GM21737 (cell line): ENCODE data around the gene NOTCH2NLA.
"Not testable (repeated sequence)": the region's sequence is repeated elsewhere in the genome, so short reads cannot be mapped to it uniquely, and the experiment has no call there.

ENCODE experiments used
- ATAC-seq: cut with Tn5 transposase; IDR thresholded peaks from one replicate; pipeline ENCODE4 v1.9.1; 2021; ENCODE audit warnings: mild to moderate bottlenecking, moderate library complexity; ENCODE audit not compliant: unreplicated experiment

NOTCH2NLA gene

GRCh38 chr1:146228710-146229477 lies at the start of gene NOTCH2NLA:
Gene NOTCH2NLA (minus strand): TSS chr1:146229021. CDS start chr1:146189337, 39,684 bp downstream.
- not testable (repeated sequence) for ATAC-seq

GRCh38 chr1:146278346-146278745 lies 49.5 kb upstream of the NOTCH2NLA start:
- peak; percentile 64 for ATAC-seq

- ATAC-seq = not testable (repeated sequence)
Measured at GRCh38 chr1:146277087-146277486, 48.3 kb upstream of the NOTCH2NLA start.

DNA sequence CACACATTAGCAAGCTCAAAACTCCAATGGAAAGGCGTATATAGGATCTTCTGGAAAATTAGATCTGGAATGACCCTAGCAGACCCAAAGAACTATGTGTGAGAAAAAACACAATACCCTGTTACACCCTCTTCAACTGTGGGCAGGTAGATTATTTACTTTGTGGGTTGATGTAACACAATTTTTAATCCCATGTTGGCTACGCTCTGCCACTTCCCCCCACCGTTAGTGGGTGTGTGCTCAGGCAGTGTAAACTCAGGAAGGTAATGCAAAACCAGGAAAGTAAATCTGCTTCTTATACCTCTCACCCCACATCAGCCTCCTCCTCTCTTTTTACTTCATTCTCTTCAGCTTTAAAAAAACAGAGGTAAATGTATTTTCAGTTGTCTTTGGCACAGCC lies 45.3 kb upstream of the NOTCH2NLA start:
- ATAC-seq = not testable (repeated sequence)

GRCh38 chr1:146273194-146273593 lies 44.4 kb upstream of the NOTCH2NLA start:
- ATAC-seq = not testable (repeated sequence)

DNA sequence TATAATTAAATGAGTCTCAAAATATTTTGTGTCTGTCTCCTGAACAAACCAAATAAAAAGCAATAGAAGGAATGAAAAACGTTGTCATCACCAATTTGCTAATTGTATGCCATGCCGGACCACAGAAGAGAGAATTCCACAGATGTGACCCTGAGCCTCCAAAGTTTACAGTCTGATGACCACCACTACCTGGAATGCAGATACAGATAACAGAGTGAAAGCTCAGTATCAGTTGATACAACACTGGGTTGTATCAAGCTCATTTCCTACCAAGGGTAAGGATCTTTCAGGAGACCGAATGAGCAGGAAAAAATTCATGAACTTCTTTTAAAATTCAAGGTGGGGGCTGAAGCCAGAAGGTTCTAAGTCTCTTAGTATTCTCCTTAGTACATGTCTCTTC lies 43.9 kb upstream of the NOTCH2NLA start:
- ATAC-seq = not testable (repeated sequence)

GRCh38 chr1:146271977-146272376 lies 43.2 kb upstream of the NOTCH2NLA start:
- not testable (repeated sequence) for ATAC-seq

- ATAC-seq = not testable (repeated sequence)
Measured at GRCh38 chr1:146270129-146270528, 41.3 kb upstream of the NOTCH2NLA start.

- not testable (repeated sequence) for ATAC-seq
Measured at GRCh38 chr1:146266179-146266748, 37.4 kb upstream of the NOTCH2NLA start.

DNA sequence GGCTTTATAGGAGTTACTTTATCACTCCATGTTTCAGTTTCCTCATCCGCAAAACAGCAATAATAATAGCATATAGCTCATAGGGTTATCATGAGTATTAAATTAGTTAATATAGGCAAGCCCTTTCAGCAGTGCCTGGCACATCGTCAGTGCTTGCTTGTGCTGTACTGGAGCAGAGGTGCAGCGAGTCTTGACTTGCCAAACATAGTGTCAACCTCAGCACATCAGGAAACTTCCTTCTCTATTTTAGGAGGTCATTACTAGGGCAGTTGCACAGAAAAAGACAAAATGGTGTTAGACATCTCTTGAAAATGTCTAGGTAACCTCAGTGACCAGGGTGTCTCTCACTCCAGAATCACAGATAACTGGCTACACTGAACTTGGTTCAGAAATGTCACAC lies 35.9 kb upstream of the NOTCH2NLA start:
- not testable (repeated sequence) for ATAC-seq

DNA sequence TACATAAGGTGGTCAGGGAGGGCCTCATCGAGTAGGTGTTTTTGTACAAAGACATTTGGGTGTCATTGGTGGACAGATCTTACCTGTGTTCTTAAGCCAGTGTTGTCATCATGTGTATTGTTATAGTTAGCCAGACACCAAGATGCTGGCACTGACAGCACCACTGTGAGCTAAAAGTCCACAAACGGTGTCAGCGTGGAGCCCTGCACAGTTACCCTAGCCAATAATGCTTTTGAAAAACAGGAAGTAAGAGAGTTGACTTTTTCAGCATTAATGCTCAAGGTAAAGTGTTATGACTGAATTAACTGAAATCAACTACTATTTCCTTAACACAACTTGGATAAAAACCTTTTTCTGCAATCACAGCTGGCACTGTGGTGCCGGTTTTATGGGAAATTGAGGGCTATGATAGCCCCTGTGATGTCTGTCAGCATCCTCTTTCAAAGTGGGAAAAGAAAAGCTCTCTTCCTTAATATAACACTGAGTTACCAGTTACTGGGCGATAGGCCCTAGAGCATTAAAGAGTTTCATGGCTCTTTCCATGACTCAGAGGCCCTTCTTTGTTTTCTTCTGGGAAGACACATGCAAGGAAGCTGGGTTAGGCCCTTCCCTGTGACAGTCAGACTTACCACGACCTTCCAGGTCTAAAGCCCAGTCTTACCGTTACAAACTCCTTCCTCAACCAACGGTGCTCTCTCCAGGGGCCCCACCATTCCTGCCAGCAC lies 31.3 kb upstream of the NOTCH2NLA start:
- ATAC-seq = not testable (repeated sequence)

DNA sequence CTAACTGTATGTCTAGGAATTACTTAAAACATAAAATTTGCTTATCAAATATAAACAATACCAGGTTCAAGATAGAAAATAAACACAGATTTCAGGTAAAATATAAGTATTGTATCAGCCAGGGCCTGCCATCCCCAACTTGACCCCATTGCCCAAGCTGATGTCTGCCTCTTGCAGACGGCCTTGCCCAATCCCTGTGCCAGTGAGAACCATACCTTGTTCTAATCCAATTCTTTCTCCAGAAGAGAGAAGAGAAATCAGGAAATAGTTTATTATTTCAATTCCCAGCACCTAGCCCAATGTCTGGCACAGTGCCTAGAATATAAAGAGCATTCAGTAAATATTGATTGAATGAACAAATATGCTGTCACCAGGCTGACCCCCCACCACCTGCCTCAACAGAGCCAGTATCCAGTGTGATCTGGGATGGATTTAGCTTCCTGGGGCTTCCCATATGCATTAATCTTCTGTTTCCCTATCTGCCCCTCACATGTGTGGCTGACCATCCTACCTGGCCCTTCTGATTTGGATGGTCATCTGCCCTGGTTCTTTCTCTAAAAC lies 29.3 kb upstream of the NOTCH2NLA start:
- ATAC-seq = not testable (repeated sequence)

- ATAC-seq = not testable (repeated sequence)
Measured at GRCh38 chr1:146254569-146255197, 25.9 kb upstream of the NOTCH2NLA start.

- not testable (repeated sequence) for ATAC-seq
Measured at GRCh38 chr1:146253249-146253855, 24.5 kb upstream of the NOTCH2NLA start.

- not testable (repeated sequence) for ATAC-seq
Measured at GRCh38 chr1:146251523-146251922, 22.7 kb upstream of the NOTCH2NLA start.

DNA sequence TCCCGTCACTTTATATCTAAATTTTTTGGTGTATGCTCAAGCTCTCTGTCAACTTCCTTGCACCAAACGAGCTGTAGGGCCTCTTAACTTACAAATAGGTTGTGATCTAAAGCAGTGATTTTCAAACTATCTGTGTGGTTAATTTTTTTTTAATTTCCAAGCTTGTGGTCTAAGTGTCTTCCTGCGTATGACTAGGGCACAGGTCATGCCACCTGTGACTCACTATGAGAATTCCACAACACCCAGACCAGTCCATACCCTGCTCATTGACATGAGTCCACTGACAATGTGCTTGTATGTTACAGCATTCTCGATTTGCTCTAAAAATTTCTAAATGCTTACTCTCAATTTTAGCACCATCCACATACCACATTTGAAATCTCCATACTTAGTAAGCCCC lies 19.8 kb upstream of the NOTCH2NLA start:
- not testable (repeated sequence) for ATAC-seq

GRCh38 chr1:146236626-146237025 lies 7.8 kb upstream of the NOTCH2NLA start:
- not testable (repeated sequence) for ATAC-seq

GRCh38 chr1:146236026-146236601 lies 7.3 kb upstream of the NOTCH2NLA start:
- ATAC-seq = not testable (repeated sequence)

DNA sequence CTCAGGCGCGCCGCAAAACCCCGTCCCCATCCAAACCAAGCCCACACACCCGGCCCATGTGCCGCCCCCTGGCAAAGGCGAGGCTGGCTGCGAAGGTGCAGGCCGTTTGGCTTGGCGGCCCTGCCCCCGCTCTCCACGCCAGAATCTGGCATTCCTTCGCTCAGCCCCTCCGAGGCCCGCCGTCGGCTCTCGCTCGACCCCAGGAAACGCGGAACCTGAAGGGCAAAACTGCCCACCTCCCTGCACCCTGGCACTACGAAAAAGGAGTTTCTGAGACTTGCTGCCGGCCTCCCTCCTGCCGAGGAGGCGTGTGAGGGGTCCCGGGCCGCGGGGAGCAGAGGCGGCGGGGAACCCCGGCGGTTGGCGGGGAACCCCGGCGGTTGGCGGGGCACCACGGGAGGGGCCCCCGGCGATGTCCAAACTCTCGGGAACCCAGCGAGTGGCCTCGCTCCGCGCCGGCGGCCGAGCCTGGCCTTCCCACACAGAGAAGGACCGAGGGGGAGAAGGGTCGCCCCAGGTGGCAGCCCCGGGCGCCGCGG lies 608 bp downstream of the NOTCH2NLA start:
- not testable (repeated sequence) for ATAC-seq

DNA sequence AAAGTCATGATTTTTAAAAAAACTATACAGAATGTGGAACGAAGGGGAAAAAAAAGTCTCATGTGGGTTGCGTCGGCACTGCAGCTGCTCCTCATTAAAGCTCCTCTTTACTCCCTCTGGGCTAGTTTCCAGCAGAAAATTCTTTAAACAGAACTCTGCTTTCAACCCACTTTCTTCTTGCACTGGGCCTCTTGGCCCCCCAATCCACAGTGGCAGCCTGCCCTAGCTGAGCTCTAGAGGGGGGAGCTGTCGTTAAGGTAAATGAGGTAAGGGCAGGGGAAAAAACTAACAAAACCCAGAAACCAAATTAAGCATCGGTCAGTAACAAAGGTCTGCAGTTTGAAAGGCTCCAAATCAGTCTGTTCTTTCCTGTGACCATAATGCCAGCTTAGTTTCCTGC lies 54.3 kb downstream of the NOTCH2NLA start:
- ATAC-seq = not testable (repeated sequence)
